OCI-LY3 (cell line): ENCODE measurements around the gene WNT7B.

ENCODE experiments used
- H2AFZ ChIP-seq: fragments of 200-600, 300-600 bp; shearing (Covaris generic); 2 replicates; pipeline ENCODE4 v1.6.0; 2014; ENCODE audit warnings: antibody characterized with exemption, low read depth, low read length
- H3K27ac ChIP-seq: fragments of 200-600, 300-600 bp; sonication (generic); 2 replicates; pipeline ENCODE4 v1.5.1; 2014; ENCODE audit warnings: mild to moderate bottlenecking, low read length, moderate library complexity, mixed read lengths
- H3K27me3 ChIP-seq: fragments of 200-600, 300-600 bp; sonication (generic); 2 replicates; pipeline ENCODE4 v1.6.1; 2014; ENCODE audit warnings: low read depth, low read length, mixed read lengths
- H3K36me3 ChIP-seq: fragments of 200-600, 300-600 bp; sonication (generic); replicated peaks from 2 replicates; pipeline ENCODE3; 2014; ENCODE audit warnings: low read depth, low read length, mixed read lengths
- H3K4me1 ChIP-seq: fragments of 300-600, 200-600 bp; sonication (generic); 2 replicates; pipeline ENCODE4 v1.6.1; 2014; ENCODE audit warnings: low read length, mixed read lengths
- H3K4me2 ChIP-seq: fragments of 200-600, 300-600 bp; sonication (generic); 2 replicates; pipeline ENCODE4 v1.6.1; 2014; ENCODE audit warnings: low read length, mixed read lengths
- H3K4me3 ChIP-seq: fragments of 300-600, 200-600 bp; sonication (generic); 2 replicates; pipeline ENCODE4 v1.5.1; 2014; ENCODE audit warnings: antibody characterized with exemption, mild to moderate bottlenecking, low read length, moderate library complexity
- H3K79me2 ChIP-seq: fragments of 300-600, 200-600 bp; shearing (Covaris generic); 2 replicates; pipeline ENCODE4 v1.6.1; 2014; ENCODE audit warnings: mild to moderate bottlenecking, low read length, mixed read lengths
- H3K9ac ChIP-seq: fragments of 300-600, 200-600 bp; shearing (Covaris generic); 2 replicates; pipeline ENCODE4 v1.6.0; 2014; ENCODE audit warnings: mild to moderate bottlenecking, low read length, moderate library complexity
- H3K9me3 ChIP-seq: fragments of 200-600, 300-600 bp; shearing (Covaris generic); 2 replicates; pipeline ENCODE4 v1.6.1; 2014; ENCODE audit warnings: low read length, mixed read lengths; ENCODE audit not compliant: insufficient read depth
- H4K20me1 ChIP-seq: fragments of 200-600, 300-600 bp; sonication (generic); 2 replicates; pipeline ENCODE4 v1.6.1; 2016; ENCODE audit warnings: low read length, mixed read lengths; ENCODE audit not compliant: insufficient read depth
- CTCF ChIP-seq: fragments of 200-600, 300-600 bp; sonication (generic); IDR thresholded peaks from 2 replicates; pipeline ENCODE4 v1.5.1; 2014; ENCODE audit warnings: antibody characterized with exemption, low read length, low read depth
- EZH2phosphoT487 ChIP-seq: fragments of 200-600 bp; shearing (Covaris generic); IDR thresholded peaks from 2 replicates; pipeline ENCODE4 v1.6.1; 2018; ENCODE audit warnings: antibody characterized with exemption, mixed run types, low read depth

WNT7B gene

GRCh38 chr22:45991098-45991497 is 14.1 kb upstream of the WNT7B start:
- no peaks in the 10 kb centered on the region for H3K79me2 ChIP-seq
- no peak overlapping the region for H3K4me3 ChIP-seq
- H3K9me3 ChIP-seq: no peaks in the 10 kb centered on the region
- no peak overlapping the region for H3K9ac ChIP-seq
- no peak overlapping the region for H3K27ac ChIP-seq
- H3K36me3 ChIP-seq: no peaks in the 10 kb centered on the region
- H4K20me1 ChIP-seq: no peaks in the 10 kb centered on the region
- no peaks in the 10 kb centered on the region for H3K27me3 ChIP-seq
- no peak overlapping the region for H3K4me2 ChIP-seq
- TF ChIP-seq CTCF: no peak
- TF ChIP-seq EZH2phosphoT487: no peak
- H2AFZ ChIP-seq: no peak overlapping the region
- H3K4me1 ChIP-seq: peaks cover 21% of the 10 kb centered on the region

- no peak overlapping the region for H3K27ac ChIP-seq
- H3K4me3 ChIP-seq: no peak overlapping the region
- H3K79me2 ChIP-seq: no peaks in the 10 kb centered on the region
- no peaks in the 10 kb centered on the region for H3K27me3 ChIP-seq
- 0 out of 2 replicates have a peak, but pooled peaks cover 5% of the 10 kb centered on the region for H3K9me3 ChIP-seq
- no peak overlapping the region for H3K9ac ChIP-seq
- TF ChIP-seq CTCF (no peak), EZH2phosphoT487 (no peak)
- H3K4me2 ChIP-seq: no peak overlapping the region
- no peaks in the 10 kb centered on the region for H3K4me1 ChIP-seq
- no peaks in the 10 kb centered on the region for H4K20me1 ChIP-seq
- H2AFZ ChIP-seq: no peak overlapping the region
- no peaks in the 10 kb centered on the region for H3K36me3 ChIP-seq
Measured at GRCh38 chr22:45987136-45987861, 10.3 kb upstream of the WNT7B start.

- Histone ChIP-seq H3K9me3 (0 out of 2 replicates have a peak, but pooled peaks cover 5% of the 10 kb centered on the region), H3K4me1 (peaks cover under 1% of the 10 kb centered on the region; the same call in 1 of the 2 replicates), H2AFZ (no peak overlapping the region), H3K9ac (no peak overlapping the region), H3K4me2 (no peak overlapping the region), H3K27me3 (no peaks in the 10 kb centered on the region), H3K27ac (no peak overlapping the region), H3K4me3 (no peak overlapping the region), H3K79me2 (no peaks in the 10 kb centered on the region), H4K20me1 (no peaks in the 10 kb centered on the region), H3K36me3 (no peaks in the 10 kb centered on the region)
- TF ChIP-seq EZH2phosphoT487 (no peak), CTCF (no peak)
Measured at GRCh38 chr22:45984316-45984916, 7.5 kb upstream of the WNT7B start.

- peaks cover 3% of the 10 kb centered on the region; the same call in 1 of the 2 replicates for H3K4me1 ChIP-seq
- no peak for TF ChIP-seq EZH2phosphoT487
- no peak for TF ChIP-seq CTCF
- no peaks in the 10 kb centered on the region for H4K20me1 ChIP-seq
- H2AFZ ChIP-seq: no peak overlapping the region
- H3K4me3 ChIP-seq: no peak overlapping the region
- no peak overlapping the region for H3K4me2 ChIP-seq
- H3K27me3 ChIP-seq: no peaks in the 10 kb centered on the region
- no peaks in the 10 kb centered on the region for H3K36me3 ChIP-seq
- no peak overlapping the region for H3K27ac ChIP-seq
- 0 out of 2 replicates have a peak, but pooled peaks cover 5% of the 10 kb centered on the region for H3K9me3 ChIP-seq
- no peak overlapping the region for H3K9ac ChIP-seq
- H3K79me2 ChIP-seq: no peaks in the 10 kb centered on the region
Measured at GRCh38 chr22:45983797-45984196, 6.8 kb upstream of the WNT7B start.
